DMS153 treated with DMSO at 0.1 percent for 48 hours (cell line): ENCODE results near the gene AK2.
A peak's percentile ranks its signal among the peaks of the same experiment; 100 is the strongest.
"Not testable (repeated sequence)": the region's sequence is repeated elsewhere in the genome, so short reads cannot be mapped to it uniquely, and the experiment has no call there.

Experiments
- DNase-seq: peaks from one replicate; lab custom pipeline; 2025; ENCODE audit not compliant: unreplicated experiment; lab: John Stamatoyannopoulos, UW

The AK2 gene

GRCh38 chr1:33024430-33025179, 12.1 kb downstream of the AK2 start:
- not testable (repeated sequence) for DNase-seq

- DNase-seq: no peak
Measured at GRCh38 chr1:33022650-33023200, 14.0 kb downstream of the AK2 start.

DNA sequence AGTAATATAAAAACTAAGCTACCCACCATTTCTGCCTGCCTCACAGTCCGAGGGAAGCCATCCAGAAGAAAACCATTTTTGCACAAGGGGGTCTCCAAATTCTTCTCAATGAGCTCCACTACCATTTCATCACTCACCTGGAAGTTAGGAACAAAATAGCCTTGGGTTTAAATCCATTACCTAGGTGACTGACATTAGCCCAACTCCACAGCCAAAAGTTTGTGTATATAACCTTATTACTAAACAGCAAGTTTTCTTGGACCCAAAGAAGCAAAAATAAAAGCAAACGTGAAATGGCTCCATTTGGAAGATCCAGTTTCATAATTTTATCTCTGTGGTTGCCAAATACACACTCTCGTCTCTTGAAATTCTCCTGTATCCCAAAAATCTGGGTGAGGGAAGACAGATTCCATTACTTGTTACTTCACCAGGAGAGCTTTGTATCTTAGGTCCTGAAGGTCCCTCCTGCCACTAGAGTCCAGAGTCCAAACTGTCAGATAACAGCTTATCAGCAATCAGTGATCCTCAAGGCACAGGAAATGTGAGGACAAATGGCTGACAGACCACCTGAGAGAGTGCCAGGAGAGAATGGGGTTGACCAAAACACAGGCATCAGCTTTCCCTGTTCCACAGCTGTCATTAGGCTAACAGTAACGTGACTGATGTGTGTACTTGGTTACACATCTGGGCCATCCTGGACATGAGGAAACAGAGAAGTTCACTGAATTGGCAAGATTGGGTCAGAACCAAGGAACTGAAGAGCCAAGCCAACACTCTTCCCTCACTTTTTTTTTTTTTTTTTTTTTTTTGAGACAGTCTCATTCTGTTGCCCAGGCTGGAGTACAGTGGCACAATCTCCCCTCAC, 14.9 kb downstream of the AK2 start:
- no peak for DNase-seq

GRCh38 chr1:33018112-33018511, 18.6 kb downstream of the AK2 start:
- DNase-seq: no peak

- DNase-seq: no peak
Measured at GRCh38 chr1:33017175-33017574, 19.5 kb downstream of the AK2 start.

DNA sequence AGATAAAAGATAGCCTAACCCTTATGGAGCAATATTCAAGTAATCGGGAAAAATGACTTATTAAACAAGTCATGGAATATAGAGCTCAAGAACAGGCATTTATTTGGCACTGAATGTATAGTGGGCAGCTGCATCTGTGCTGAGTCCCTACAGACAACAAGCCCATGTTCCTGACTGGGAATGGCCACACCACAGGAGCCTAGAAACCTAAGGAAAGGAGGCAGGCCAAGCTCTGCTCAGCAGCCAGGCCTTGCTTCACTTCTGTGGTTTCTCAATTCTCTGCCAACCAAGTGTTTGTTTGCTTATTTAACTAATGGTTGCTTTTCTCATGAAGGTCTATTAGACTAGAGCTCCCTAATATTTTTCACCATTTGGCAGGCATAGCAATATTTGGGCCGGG, 21.5 kb downstream of the AK2 start:
- DNase-seq: no peak

DNA sequence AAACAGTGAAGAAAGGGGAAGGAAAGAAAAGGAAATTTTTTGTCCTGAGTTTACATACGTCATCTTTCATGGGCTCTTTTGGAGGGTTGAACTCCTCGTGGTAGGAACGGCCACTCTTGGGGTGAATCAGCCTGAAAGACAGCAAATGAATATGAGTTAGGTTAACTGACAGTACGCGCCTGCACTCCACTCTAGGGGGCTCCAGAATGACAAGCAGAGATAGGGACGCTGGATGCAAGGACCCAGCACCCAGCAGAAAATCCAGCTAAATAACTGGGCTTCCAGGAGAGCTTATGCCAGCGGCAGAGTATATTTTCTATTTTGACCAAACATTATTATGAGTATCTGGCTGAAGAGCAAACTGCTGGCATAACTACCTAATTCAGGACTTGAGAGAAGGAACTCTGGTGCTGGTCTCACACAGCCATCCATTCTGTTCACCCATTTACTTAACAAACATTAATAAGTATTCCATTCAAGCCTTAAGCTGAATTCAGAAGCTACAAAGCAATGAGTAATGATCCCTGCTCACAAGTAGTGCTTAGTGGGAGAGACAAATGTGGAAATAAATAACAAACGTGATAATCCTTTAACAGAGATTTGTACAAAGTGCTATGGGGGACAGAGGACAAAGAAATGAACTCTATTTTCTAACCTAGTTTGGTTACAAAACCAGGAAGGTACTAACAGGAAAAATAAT, 22.1 kb downstream of the AK2 start:
- no peak for DNase-seq

DNA sequence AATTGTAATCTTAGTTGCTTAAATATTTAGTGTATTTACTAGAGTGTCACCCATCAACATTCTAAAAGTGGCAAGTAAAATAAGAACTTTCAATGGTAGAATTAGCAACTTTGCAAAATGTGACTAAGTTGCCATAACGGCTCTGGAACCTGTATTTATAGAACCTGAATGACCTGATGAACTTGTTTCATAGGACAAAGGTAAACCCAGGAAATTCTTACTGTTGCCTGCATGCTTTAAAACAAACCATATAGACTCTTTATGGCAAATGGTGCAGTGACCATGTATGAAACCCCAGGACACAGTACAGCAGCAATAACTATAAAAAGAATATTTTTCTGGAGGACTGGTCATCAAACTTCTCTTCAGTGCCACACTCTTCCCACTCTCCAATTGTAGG, 22.9 kb downstream of the AK2 start:
- no peak for DNase-seq

- DNase-seq: no peak
Measured at GRCh38 chr1:33012165-33012564, 24.5 kb downstream of the AK2 start.

DNA sequence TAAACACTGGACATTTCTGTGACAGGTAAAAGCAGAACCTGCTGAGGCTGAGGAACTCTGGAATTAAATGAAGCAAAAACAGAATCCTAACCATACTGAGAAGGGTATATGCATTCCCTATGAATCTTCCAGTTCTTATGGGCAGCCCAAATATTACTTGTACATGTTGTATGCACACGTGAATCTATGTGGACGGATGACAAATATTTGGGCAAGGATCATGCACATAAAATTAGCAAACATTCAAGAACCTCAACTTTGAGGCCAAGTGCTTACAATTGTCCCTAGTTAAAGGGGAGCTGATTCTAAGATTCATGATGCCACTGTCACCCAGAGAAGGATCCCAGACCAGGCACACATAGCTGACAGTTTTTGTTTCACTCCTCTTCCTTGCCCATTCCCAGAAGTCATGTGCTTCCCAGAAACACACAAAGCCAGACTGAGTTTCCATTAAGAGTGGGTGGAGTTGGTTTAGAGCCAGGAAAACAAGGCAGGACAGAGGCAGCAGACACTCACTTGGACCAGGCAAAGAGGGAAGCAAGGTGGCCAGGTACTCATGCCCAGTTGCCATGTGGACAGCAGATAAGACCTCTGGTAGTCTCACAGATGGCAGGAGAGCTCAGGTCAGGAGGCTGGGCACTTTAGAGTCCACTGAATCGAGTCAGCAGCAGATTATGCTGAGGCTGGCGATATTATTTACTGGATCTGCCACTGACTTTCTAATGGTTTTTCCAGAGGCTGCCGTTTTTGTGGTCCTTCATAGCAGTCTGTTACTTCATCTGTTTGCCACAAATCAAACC, 25.6 kb downstream of the AK2 start:
- no peak for DNase-seq

DNA sequence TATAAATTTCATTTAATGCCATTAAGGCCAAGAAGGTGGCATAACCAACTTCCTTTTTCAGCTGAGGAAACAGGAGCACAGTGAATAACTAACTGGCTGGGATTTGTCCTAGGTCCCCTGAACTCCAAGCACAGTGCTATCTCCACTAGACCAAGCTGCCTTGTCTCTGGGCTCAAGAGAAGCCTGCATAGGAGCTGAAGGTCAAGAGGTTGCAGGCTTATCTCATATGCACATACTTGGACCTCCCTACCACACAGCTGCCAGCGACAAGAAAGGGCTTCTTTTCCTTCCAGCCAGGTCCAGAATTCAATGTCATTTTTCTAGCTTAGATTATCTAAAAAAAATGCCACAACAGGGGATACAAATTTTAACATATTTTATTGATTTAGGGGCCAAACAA, 27.1 kb downstream of the AK2 start:
- no peak for DNase-seq

DNA sequence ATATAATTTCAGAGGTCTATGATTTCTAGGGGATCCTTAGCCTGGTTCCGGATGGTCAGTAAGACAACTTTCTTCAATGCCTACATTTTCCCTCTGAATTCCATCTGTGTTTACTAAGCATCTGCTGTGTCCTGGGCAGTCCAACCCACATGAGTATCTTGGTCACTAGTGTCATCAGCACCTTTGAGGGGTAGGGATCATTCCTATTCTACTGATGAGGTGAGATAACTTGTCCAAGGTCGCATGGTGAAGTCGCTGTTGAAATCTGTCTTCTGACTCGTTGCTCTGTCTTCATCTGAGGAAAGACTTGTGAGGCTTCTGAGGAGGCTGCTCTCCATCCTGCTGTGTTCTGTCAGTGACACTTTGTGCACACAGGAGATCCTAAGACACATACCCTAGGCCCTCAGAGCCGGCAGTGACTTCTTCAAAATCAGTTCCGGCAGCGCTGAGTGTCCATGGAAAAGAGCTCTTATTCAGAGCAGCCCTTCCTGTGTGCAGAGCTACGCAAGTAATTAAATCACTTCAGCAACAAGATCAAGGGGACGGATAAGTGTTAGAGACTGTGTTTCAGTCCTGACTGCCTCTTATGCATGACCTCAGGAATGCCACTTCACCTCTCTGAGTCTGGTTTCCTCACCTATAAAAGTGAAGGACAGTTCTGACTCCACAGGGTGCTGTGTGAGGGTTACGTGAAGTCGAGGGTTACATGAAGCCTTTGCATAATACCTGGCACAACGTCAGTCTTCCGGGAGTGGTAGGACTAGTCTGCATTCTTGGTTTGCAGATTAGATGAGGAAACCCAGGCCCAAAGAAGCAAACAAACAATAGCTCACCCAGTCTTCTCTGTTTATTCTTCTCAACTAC, 28.4 kb downstream of the AK2 start:
- DNase-seq: no peak

DNA sequence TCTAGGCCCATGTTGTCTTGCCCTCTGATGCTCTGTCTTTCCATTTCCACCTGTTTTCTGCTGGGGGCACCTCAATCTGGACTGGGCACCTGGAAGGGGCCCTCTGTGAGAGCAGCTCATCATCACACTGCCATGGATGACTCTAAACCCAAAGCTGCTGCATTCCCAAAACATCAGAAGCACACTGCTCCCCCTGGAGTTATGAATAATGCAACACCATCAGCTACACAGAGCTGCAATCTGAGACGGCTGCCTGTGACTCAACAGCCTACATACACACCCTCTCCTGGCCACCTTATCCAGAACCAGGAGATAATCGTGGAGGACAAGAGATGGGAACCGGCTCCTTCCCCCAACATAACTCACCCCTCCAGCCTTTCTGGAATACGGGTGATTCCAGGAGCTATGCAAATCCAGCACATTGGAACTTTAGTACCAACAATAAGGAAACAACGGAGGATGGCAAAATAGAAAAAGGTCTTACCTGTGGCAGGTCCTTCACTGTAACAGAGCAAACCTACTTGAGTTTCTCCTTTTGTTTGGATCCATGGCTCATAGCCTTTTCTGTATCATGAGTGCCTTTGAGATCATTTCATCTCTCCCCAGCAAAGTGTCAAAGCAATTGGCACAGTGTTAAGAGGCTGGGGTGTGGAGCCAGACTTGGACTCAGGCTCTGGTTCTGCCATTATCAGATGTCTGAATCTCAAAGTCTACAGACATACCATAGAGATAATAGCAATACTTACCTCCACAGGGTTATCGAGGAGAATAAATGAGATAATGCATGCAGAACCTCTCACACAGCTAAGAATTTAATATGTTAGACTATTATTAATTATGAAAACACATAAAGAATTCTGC, 29.3 kb downstream of the AK2 start:
- peak; percentile 74 for DNase-seq

GRCh38 chr1:33005838-33006421, 30.8 kb downstream of the AK2 start:
- DNase-seq: no peak

GRCh38 chr1:33005117-33005837, 31.4 kb downstream of the AK2 start:
- no peak for DNase-seq

DNA sequence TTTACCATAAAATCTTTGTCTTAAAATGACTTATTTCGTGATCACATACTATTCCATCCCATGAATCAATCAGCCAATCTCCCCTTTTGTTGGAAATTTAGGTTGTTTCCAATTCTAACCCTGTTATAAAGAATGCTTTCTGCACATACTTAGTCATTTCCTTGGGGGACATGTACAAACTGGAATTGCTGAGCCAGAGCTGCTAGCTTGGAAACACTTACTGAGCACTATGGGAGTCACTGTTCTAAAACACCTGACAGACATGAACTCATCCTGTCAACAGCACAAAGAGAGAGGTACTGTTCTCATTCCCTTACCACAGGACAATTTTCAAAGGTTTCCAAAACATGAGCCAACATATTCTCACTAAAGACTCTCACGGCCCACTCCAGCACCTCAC, 32.1 kb downstream of the AK2 start:
- no peak for DNase-seq

- no peak for DNase-seq
Measured at GRCh38 chr1:33003657-33004056, 33.0 kb downstream of the AK2 start.

DNA sequence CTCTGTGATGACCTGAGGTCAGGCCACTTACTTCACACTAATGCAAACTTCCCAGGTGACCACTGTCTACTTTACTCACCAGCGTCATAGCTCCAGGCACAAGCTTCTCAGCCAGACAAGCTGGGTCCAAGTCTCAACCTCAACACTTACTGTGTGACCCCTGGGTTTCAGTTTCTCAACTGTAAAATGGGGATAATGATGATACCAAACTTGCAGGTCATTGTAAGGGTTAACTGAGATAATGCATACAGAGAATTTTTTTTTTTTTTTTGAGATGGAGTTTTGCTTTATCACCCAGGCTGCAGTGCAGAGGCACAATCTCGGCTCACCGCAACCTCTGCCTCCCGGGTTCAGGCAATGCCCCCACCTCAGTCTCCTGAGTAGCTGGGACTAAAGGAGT, 34.7 kb downstream of the AK2 start:
- DNase-seq: no peak
